H1 (cell line): ENCODE results near the gene SLC46A3. TPM values are rescaled to one million over a fixed set of nuclear protein-coding genes. Genes with fewer than 3 reads are reported as not detected.

ENCODE experiments used
- CTCF ChIA-PET: fragments of 300-600 bp; sonication (Branson Sonifier 250); formaldehyde crosslinking; loops from one replicate; lab custom pipeline; 2021; ENCODE audit not compliant: partially characterized antibody; lab: Charles Lee
- POLR2A ChIA-PET: fragments of 300-600 bp; sonication (Branson Sonifier 250); formaldehyde crosslinking; loops from one replicate; lab custom pipeline; 2021; ENCODE audit warnings: inconsistent platforms; ENCODE audit not compliant: partially characterized antibody; lab: Charles Lee
- DNase-seq, 2 experiments: peaks; one replicate each; pipeline versions ENCODE4 v3.0.0 to v3.0.0-alpha.2; 2010 to 2022; ENCODE audit warnings: low spot score in 2 of 2, low read depth in 1 of 2, mixed read lengths in 1 of 2
- FAIRE-seq: peaks from 2 replicates; lab custom pipeline; 2011; peaks lifted over from hg19 to GRCh38; lab: Jason Lieb, UNC
- H2AFZ ChIP-seq: 2 replicates; pipeline ENCODE4 v1.8.1; 2012; ENCODE audit warnings: low read length, inconsistent platforms
- H2AK5ac ChIP-seq: 2 replicates; pipeline ENCODE4 v1.6.1; 2013; ENCODE audit warnings: low read depth, low read length
- H2BK120ac ChIP-seq: replicated peaks from 2 replicates; pipeline ENCODE3; 2013; ENCODE audit warnings: low read depth, low read length, inconsistent platforms
- H2BK12ac ChIP-seq: 2 replicates; pipeline ENCODE4 v1.6.1; 2013; ENCODE audit warnings: low read depth, low read length
- H2BK15ac ChIP-seq: 2 replicates; pipeline ENCODE4 v1.6.1; 2013; ENCODE audit warnings: low read length
- H2BK20ac ChIP-seq: 2 replicates; pipeline ENCODE4 v1.6.1; 2013; ENCODE audit warnings: low read length
- H2BK5ac ChIP-seq: 2 replicates; pipeline ENCODE4 v1.6.1; 2013; ENCODE audit warnings: low read depth, low read length
- H3K14ac ChIP-seq: 2 replicates; pipeline ENCODE4 v1.6.1; 2013; ENCODE audit warnings: inconsistent platforms; ENCODE audit not compliant: insufficient read length
- H3K18ac ChIP-seq: 2 replicates; pipeline ENCODE4 v1.6.1; 2013; ENCODE audit warnings: low read length; ENCODE audit errors: extremely low read depth
- H3K23ac ChIP-seq: 2 replicates; pipeline ENCODE4 v1.6.1; 2013; ENCODE audit warnings: inconsistent platforms; ENCODE audit not compliant: insufficient read length
- H3K23me2 ChIP-seq: 2 replicates; pipeline ENCODE4 v1.6.1; 2013; ENCODE audit warnings: low read depth, low read length
- H3K27ac ChIP-seq: 2 replicates; pipeline ENCODE4 v1.6.1; 2011; ENCODE audit warnings: low read depth, low read length, inconsistent platforms
- H3K27me3 ChIP-seq, 4 experiments: replicated peaks in 1 of 4; 1 replicate in 1 of 4; 2 replicates in 3 of 4; pipeline versions ENCODE4 v1.6.1 to v1.8.1; 2011 to 2013; ENCODE audit warnings: low read length in 3 of 4, mild to moderate bottlenecking in 3 of 4, inconsistent platforms in 2 of 4, mixed read lengths in 2 of 4, moderate library complexity in 1 of 4; ENCODE audit not compliant: control insufficient read depth in 3 of 4, insufficient read depth in 3 of 4; ENCODE audit errors: extremely low read depth in 1 of 4
- H3K36me3 ChIP-seq, 4 experiments: 2 replicates each; pipeline versions ENCODE4 v1.6.1 to v1.8.1; 2011 to 2013; ENCODE audit warnings: mild to moderate bottlenecking in 4 of 4, low read length in 3 of 4, moderate library complexity in 2 of 4, control low read depth in 1 of 4, inconsistent platforms in 1 of 4; ENCODE audit not compliant: insufficient read depth in 4 of 4, control insufficient read depth in 2 of 4
- H3K4ac ChIP-seq: replicated peaks from 2 replicates; pipeline ENCODE3; 2013; ENCODE audit warnings: low read length, low read depth, mixed read lengths, inconsistent platforms; ENCODE audit not compliant: insufficient read length
- H3K4me1 ChIP-seq, 4 experiments: replicated peaks in 1 of 4; 1 replicate in 1 of 4; 2 replicates in 3 of 4; pipeline versions ENCODE4 v1.6.1 to v1.8.1; 2011 to 2013; ENCODE audit warnings: low read length in 3 of 4, inconsistent platforms in 2 of 4, mixed read lengths in 1 of 4; ENCODE audit not compliant: insufficient read depth in 4 of 4, control insufficient read depth in 3 of 4
- H3K4me2 ChIP-seq, 2 experiments: 2 replicates each; pipeline versions ENCODE4 v1.6.1 to v1.8.1; 2011 to 2013; ENCODE audit warnings: low read depth in 2 of 2, low read length in 2 of 2, control low read depth in 1 of 2, inconsistent platforms in 1 of 2, mild to moderate bottlenecking in 1 of 2; ENCODE audit not compliant: insufficient read depth in 1 of 2
- H3K4me3 ChIP-seq, 4 experiments: fragments of 200-600, 300-600 bp in 1 of 4; sonication (generic), shearing (Covaris generic), sonication (Bioruptor Twin) in 1 of 4; 2 replicates each; pipeline versions ENCODE4 v1.5.1 to v1.8.1; 2011 to 2016; ENCODE audit warnings: low read length in 4 of 4, low read depth in 3 of 4, control low read depth in 2 of 4, inconsistent platforms in 2 of 4, mild to moderate bottlenecking in 2 of 4, mixed read lengths in 1 of 4, moderate library complexity in 1 of 4; ENCODE audit not compliant: insufficient read depth in 2 of 4; ENCODE audit errors: extremely low read depth in 1 of 4
- H3K56ac ChIP-seq: replicated peaks from 2 replicates; pipeline ENCODE3; 2013; ENCODE audit warnings: low read depth, mild to moderate bottlenecking, mixed read lengths, low read length, inconsistent platforms; ENCODE audit not compliant: insufficient read length
- H3K79me1 ChIP-seq: 2 replicates; pipeline ENCODE4 v1.6.1; 2013; ENCODE audit warnings: low read depth, low read length, control low read depth
- H3K79me2 ChIP-seq, 2 experiments: 2 replicates each; pipeline versions ENCODE4 v1.6.1 to v1.8.1; 2012 to 2013; ENCODE audit warnings: low read length in 2 of 2, mild to moderate bottlenecking in 2 of 2, inconsistent platforms in 1 of 2; ENCODE audit not compliant: insufficient read depth in 2 of 2, control insufficient read depth in 1 of 2
- H3K9ac ChIP-seq, 4 experiments: replicated peaks in 1 of 4; 1 replicate in 1 of 4; 2 replicates in 3 of 4; pipeline versions ENCODE4 v1.6.1 to v1.8.1; 2011 to 2013; ENCODE audit warnings: low read depth in 3 of 4, low read length in 3 of 4, control low read depth in 2 of 4, mild to moderate bottlenecking in 2 of 4, moderate library complexity in 2 of 4, inconsistent platforms in 1 of 4; ENCODE audit errors: extremely low read depth in 1 of 4
- H3K9me3 ChIP-seq, 2 experiments: 2 replicates each; pipeline versions ENCODE4 v1.6.1 to v1.8.1; 2012 to 2013; ENCODE audit warnings: mild to moderate bottlenecking in 2 of 2, moderate library complexity in 2 of 2, control low read depth in 1 of 2, inconsistent platforms in 1 of 2, low read depth in 1 of 2, low read length in 1 of 2, mixed read lengths in 1 of 2; ENCODE audit not compliant: insufficient read depth in 2 of 2
- H4K20me1 ChIP-seq, 2 experiments: replicated peaks in 1 of 2; 2 replicates each; pipeline versions ENCODE3 to v1.8.1; 2011 to 2013; ENCODE audit warnings: inconsistent platforms in 2 of 2, low read length in 2 of 2, mild to moderate bottlenecking in 1 of 2; ENCODE audit not compliant: insufficient read depth in 2 of 2, control insufficient read depth in 1 of 2
- H4K5ac ChIP-seq: 2 replicates; pipeline ENCODE4 v1.6.1; 2013; ENCODE audit warnings: low read length, low read depth, mixed read lengths, inconsistent platforms; ENCODE audit not compliant: insufficient read length
- H4K8ac ChIP-seq: 2 replicates; pipeline ENCODE4 v1.8.0; 2013; ENCODE audit warnings: mild to moderate bottlenecking, moderate library complexity, low read length, inconsistent platforms; ENCODE audit not compliant: insufficient read depth; ENCODE audit errors: extremely low read depth
- H4K91ac ChIP-seq: replicated peaks from 2 replicates; pipeline ENCODE3; 2013; ENCODE audit warnings: low read length, mixed read lengths, inconsistent platforms; ENCODE audit not compliant: insufficient read length
- CBX8 ChIP-seq: fragments of 300-800, 300-1000 bp; sonication (generic); IDR thresholded peaks from 2 replicates; pipeline ENCODE4 v1.7.1; 2016; ENCODE audit warnings: low read depth, low read length, borderline replicate concordance
- KDM5A ChIP-seq: fragments of 200-600 bp; IDR thresholded peaks from 2 replicates; pipeline ENCODE4 v1.7.1; 2012; ENCODE audit warnings: mild to moderate bottlenecking, low read length, inconsistent platforms, mixed read lengths
- RBBP5 ChIP-seq: IDR thresholded peaks from 2 replicates; pipeline ENCODE4 v1.7.1; 2012; ENCODE audit warnings: low read depth, mild to moderate bottlenecking, inconsistent platforms, low read length, moderate library complexity, borderline replicate concordance
- SP4 ChIP-seq: IDR thresholded peaks from 2 replicates; pipeline ENCODE4 v1.6.1; 2012; ENCODE audit warnings: low read length, inconsistent platforms
- TAF1 ChIP-seq: IDR thresholded peaks from 2 replicates; pipeline ENCODE4 v1.6.1; 2011; ENCODE audit warnings: mild to moderate bottlenecking, low read depth, low read length
- TCF12 ChIP-seq: IDR thresholded peaks from 2 replicates; pipeline ENCODE4 v1.6.1; 2011; ENCODE audit warnings: low read depth, mild to moderate bottlenecking, low read length
- WGBS, 2 experiments: shearing (Covaris generic) in 1 of 2; methylation state at CpG; one replicate each; pipeline versions ENCODE4 v1.1.6 to v1.1.7; 2013 to 2015; ENCODE audit warnings: low lambda C conversion rate in 2 of 2, mixed read lengths in 2 of 2, inconsistent platforms in 1 of 2, low coverage in 1 of 2, missing lambda C conversion rate in 1 of 2; ENCODE audit not compliant: insufficient replicate concordance in 2 of 2, insufficient coverage in 1 of 2, insufficient read length in 1 of 2; ENCODE audit errors: extremely low coverage in 1 of 2, missing lambda C conversion rate in 1 of 2; 5-methylcytosine and 5-hydroxymethylcytosine counted together
- polyA plus RNA-seq, 7 experiments: library from polyadenylated mRNA; depleted of rRNA in 3 of 7; stranded (reverse) in 5 of 7; unstranded in 2 of 7; fragments of >200 nt in 5 of 7; fragments of 200-250 nt in 2 of 7; gene quantifications; 1 replicate in 5 of 7; 2 replicates in 1 of 7; 4 replicates in 1 of 7; pipeline versions ENCODE4 v1.2.1 to v1.2.3, GENCODE V29; 2011 to 2013; ENCODE audit warnings: missing spikeins in 2 of 7, mixed read lengths in 2 of 7
- total RNA-seq: library from RNA; stranded (reverse); fragmentation: NEBNext Ultra II Directional; extraction: Animal tissue kit (Norgen Biotek cat#: 25700); gene quantifications from 2 replicates; pipeline ENCODE4 v1.2.1, GENCODE V29; 2021

The SLC46A3 gene
- total and polyA plus RNA-seq, 2 of the 8 experiments (the other 6 are each of a cell fraction or from before 2014, with no cell fraction given), result 0.39 to 0.67 TPM

- Histone ChIP-seq H3K27me3 (peaks cover 0 to 6% (median 3%) of the 10 kb centered on the region in 4 experiments; a peak in 2 of 7 replicates), H3K56ac (no peak overlapping the region), H3K4me2 (no peak overlapping the region), H4K5ac (no peak overlapping the region), H3K23me2 (peaks cover 5% of the 10 kb centered on the region; the same call in 1 of the 2 replicates), H3K4ac (no peak overlapping the region), H3K27ac (no peak overlapping the region), H3K79me1 (no peaks in the 10 kb centered on the region), H4K20me1 (no peaks in the 10 kb centered on the region), H3K4me1 (no peaks in the 10 kb centered on the region; a peak in 1 of 7 replicates), H3K9ac (no peak overlapping the region), H2BK120ac (no peak overlapping the region), H2AFZ (no peak overlapping the region)
- POLR2A ChIA-PET, result no interaction called here
- TF ChIP-seq KDM5A (no peak), RBBP5 (no peak), CBX8 (no peak), TAF1 (no peak), TCF12 (no peak), SP4 (no peak)
- TF ChIP-seq, all 59 proteins: peak for 0
- CTCF ChIA-PET, result no interaction called here
- Histone ChIP-seq H3K18ac (no peak overlapping the region), H3K79me2 (no peaks in the 10 kb centered on the region), H3K9me3 (no peaks in the 10 kb centered on the region), H4K8ac (no peak overlapping the region), H2AK5ac (no peak overlapping the region), H3K23ac (no peak overlapping the region), H2BK15ac (no peak overlapping the region), H3K4me3 (no peak overlapping the region), H4K91ac (no peak overlapping the region), H2BK5ac (no peak overlapping the region), H2BK12ac (no peak overlapping the region), H3K14ac (no peak overlapping the region), H3K36me3 (no peaks in the 10 kb centered on the region), H2BK20ac (no peak overlapping the region)
- no peak for DNase-seq
- FAIRE-seq, result no peak
- WGBS, 2 experiments, result 94% methylated on average over 22 of the region's 22 CpGs; no CpG with 5 or more reads in 1 of the 2 experiments
Measured at GRCh38 chr13:28723806-28724205, 5.0 kb upstream of the SLC46A3 start.
